Measurements from ENCODE around the gene SLC25A18.

Gene SLC25A18

GRCh38 chr22:17570851-17571631 is 7.7 kb downstream of the SLC25A18 start:
- DNase-seq: no peak

GRCh38 chr22:17575151-17575550 is 11.9 kb downstream of the SLC25A18 start:
- DNase-seq: no peak

- DNase-seq: no peak
These were observed 12.4 kb downstream of the SLC25A18 start for GRCh38 chr22:17575681-17576080.

GRCh38 chr22:17576470-17576869 is 13.2 kb downstream of the SLC25A18 start:
- DNase-seq: no peak

GRCh38 chr22:17578136-17578754 is 14.9 kb downstream of the SLC25A18 start:
- DNase-seq: no peak

- DNase-seq: no peak
These were observed 16.3 kb downstream of the SLC25A18 start for GRCh38 chr22:17579535-17579981.

GRCh38 chr22:17580441-17581031 is 17.2 kb downstream of the SLC25A18 start:
- DNase-seq: no peak

GRCh38 chr22:17581056-17581455 is 17.8 kb downstream of the SLC25A18 start:
- DNase-seq: no peak

- no peak for DNase-seq
These were observed 18.3 kb downstream of the SLC25A18 start for GRCh38 chr22:17581631-17582030.

- no peak for DNase-seq
These were observed 19.9 kb downstream of the SLC25A18 start for GRCh38 chr22:17583151-17583550.

- DNase-seq: no peak
These were observed 23.6 kb downstream of the SLC25A18 start for GRCh38 chr22:17586831-17587440.

GRCh38 chr22:17587629-17588028 is 24.3 kb downstream of the SLC25A18 start:
- no peak for DNase-seq

- no peak for DNase-seq
These were observed 25.3 kb downstream of the SLC25A18 start for GRCh38 chr22:17588606-17589005.

GRCh38 chr22:17589810-17590375 is 26.6 kb downstream of the SLC25A18 start:
- DNase-seq: no peak

GRCh38 chr22:17590586-17590985 is 27.3 kb downstream of the SLC25A18 start:
- DNase-seq: no peak

GRCh38 chr22:17592201-17592600 is 28.9 kb downstream of the SLC25A18 start:
- no peak for DNase-seq

- DNase-seq: no peak
These were observed 32.9 kb downstream of the SLC25A18 start for GRCh38 chr22:17596226-17596625.

GRCh38 chr22:17597217-17597616 is 33.9 kb downstream of the SLC25A18 start:
- DNase-seq: no peak

GRCh38 chr22:17598318-17598717 is 35.0 kb downstream of the SLC25A18 start:
- no peak for DNase-seq

- DNase-seq: no peak
These were observed 37.7 kb downstream of the SLC25A18 start for GRCh38 chr22:17601031-17601430.

GRCh38 chr22:17603668-17604067 is 40.4 kb downstream of the SLC25A18 start:
- DNase-seq: no peak

GRCh38 chr22:17606496-17606895 is 43.2 kb downstream of the SLC25A18 start:
- no peak for DNase-seq

- no peak for DNase-seq
These were observed 44.7 kb downstream of the SLC25A18 start for GRCh38 chr22:17607891-17608521.
